Measurements from ENCODE around the gene USH1C.

Gene USH1C

GRCh38 chr11:17538731-17539130, 5.5 kb downstream of the USH1C start:
- TF ChIP-seq CTCF (IDR thresholded peaks at IDR 0.05), result no peak
- no peak for TF ChIP-seq ZFX (IDR thresholded peaks at IDR 0.05; ENCODE audit: borderline replicate concordance)
- no peak overlapping the region for H3K27ac ChIP-seq

GRCh38 chr11:17538054-17538453, 6.2 kb downstream of the USH1C start:
- H3K27ac ChIP-seq, result no peak overlapping the region
- TF ChIP-seq ZFX (IDR thresholded peaks at IDR 0.05; ENCODE audit: borderline replicate concordance), result no peak
- no peak for TF ChIP-seq CTCF (IDR thresholded peaks at IDR 0.05)

- H3K27ac ChIP-seq, result no peak overlapping the region
- TF ChIP-seq ZFX (IDR thresholded peaks at IDR 0.05; ENCODE audit: borderline replicate concordance) (no peak), CTCF (IDR thresholded peaks at IDR 0.05) (no peak)
Measured at GRCh38 chr11:17537261-17537660, 7.0 kb downstream of the USH1C start.

GRCh38 chr11:17535488-17535887, 8.7 kb downstream of the USH1C start:
- no peak overlapping the region for H3K27ac ChIP-seq
- TF ChIP-seq CTCF (IDR thresholded peaks at IDR 0.05) (no peak), ZFX (IDR thresholded peaks at IDR 0.05; ENCODE audit: borderline replicate concordance) (no peak)

GRCh38 chr11:17533778-17534415, 10.3 kb downstream of the USH1C start:
- TF ChIP-seq CTCF (IDR thresholded peaks at IDR 0.05), result no peak
- no peak for TF ChIP-seq ZFX (IDR thresholded peaks at IDR 0.05; ENCODE audit: borderline replicate concordance)

GRCh38 chr11:17533341-17533740, 10.9 kb downstream of the USH1C start:
- TF ChIP-seq CTCF (IDR thresholded peaks at IDR 0.05), result no peak
- TF ChIP-seq ZFX (IDR thresholded peaks at IDR 0.05; ENCODE audit: borderline replicate concordance), result no peak
- no peak overlapping the region for H3K27ac ChIP-seq

More at GRCh38 chr11:17533778-17534415, 10.3 kb downstream of the USH1C start:
- H3K27ac ChIP-seq, result no peak overlapping the region

- no peak overlapping the region for H3K27ac ChIP-seq
- TF ChIP-seq CTCF (IDR thresholded peaks at IDR 0.05) (no peak), ZFX (IDR thresholded peaks at IDR 0.05; ENCODE audit: borderline replicate concordance) (no peak)
Measured at GRCh38 chr11:17532784-17533183, 11.4 kb downstream of the USH1C start.
